ENCODE results near the gene NEDD9.

The NEDD9 gene

DNA sequence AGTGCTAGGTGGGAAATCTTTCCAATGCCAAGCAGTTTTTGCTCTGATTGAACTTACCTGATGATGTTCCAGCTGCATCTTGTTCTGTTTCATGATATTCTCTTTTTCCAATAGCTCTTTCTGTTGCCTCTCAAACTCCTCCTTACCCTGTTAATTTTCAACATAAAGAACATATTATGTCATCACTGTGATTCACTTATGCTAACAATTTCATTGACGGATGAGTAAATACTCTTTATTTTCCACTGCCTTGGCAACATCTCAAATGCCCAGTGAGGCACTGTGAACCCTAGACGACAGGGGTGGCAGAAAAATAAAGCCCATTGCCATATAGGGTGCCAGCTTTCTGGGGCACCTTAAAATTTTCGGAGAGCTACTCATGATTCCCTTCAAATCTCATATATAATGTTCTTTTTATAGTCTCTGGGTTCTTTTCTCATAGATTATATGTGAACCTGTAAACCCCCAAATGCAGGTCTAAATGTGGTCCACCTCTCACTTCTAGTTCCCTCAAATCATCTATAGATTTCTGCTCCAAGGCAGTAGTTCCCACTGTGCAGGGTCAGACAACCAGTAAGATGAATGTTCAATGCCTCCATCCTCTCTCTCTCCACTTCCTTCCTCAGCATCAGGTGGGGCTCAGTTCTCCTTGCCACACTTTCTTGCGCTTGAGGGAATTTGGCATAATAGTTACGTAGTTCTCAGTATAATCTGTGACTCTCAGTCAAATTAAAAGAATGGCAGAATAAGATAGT lies 44.1 kb downstream of the NEDD9 start:
- no peak overlapping the region for H3K9ac ChIP-seq
- no peaks in the 10 kb centered on the region for H3K27me3 ChIP-seq (ENCODE audit: control insufficient read depth, insufficient read depth, low read length)
- TF ChIP-seq, protein P1, sequence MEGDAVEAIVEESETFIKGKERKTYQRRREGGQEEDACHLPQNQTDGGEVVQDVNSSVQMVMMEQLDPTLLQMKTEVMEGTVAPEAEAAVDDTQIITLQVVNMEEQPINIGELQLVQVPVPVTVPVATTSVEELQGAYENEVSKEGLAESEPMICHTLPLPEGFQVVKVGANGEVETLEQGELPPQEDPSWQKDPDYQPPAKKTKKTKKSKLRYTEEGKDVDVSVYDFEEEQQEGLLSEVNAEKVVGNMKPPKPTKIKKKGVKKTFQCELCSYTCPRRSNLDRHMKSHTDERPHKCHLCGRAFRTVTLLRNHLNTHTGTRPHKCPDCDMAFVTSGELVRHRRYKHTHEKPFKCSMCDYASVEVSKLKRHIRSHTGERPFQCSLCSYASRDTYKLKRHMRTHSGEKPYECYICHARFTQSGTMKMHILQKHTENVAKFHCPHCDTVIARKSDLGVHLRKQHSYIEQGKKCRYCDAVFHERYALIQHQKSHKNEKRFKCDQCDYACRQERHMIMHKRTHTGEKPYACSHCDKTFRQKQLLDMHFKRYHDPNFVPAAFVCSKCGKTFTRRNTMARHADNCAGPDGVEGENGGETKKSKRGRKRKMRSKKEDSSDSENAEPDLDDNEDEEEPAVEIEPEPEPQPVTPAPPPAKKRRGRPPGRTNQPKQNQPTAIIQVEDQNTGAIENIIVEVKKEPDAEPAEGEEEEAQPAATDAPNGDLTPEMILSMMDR (IDR thresholded peaks at IDR 0.05) = no peak
- no peak overlapping the region for H3K4me2 ChIP-seq (ENCODE audit: low read length)
- no peaks in the 10 kb centered on the region for H3K36me3 ChIP-seq (ENCODE audit: control insufficient read depth, insufficient read depth, low read length)
- H3K79me2 ChIP-seq = no peaks in the 10 kb centered on the region
- H3K9me3 ChIP-seq (ENCODE audit: control insufficient read depth, low read length) = no peaks in the 10 kb centered on the region
- H3K4me1 ChIP-seq = no peaks in the 10 kb centered on the region
- no peak overlapping the region for H3K4me3 ChIP-seq (ENCODE audit: low read depth, low read length)
- H2AFZ ChIP-seq = no peak overlapping the region
- H3K27ac ChIP-seq = no peak overlapping the region

DNA sequence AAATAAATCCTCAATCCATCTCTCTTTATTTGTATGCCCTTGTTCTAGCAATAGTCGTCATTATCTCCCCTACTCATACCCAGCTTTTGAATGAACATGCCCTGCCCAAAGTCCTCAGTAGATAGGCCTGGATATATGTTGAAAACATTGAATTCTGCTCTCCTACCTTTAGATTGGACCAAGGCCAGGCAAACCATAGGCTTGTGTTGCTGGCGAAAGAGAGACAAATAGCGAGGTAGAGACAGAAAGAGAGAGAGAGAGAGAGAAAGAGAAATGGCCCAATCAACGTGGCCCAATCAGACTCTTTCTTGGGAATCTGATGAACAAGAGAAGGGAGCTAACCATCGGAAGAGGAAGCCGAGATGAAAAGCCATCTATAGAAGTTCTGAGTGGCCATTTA lies 45.2 kb downstream of the NEDD9 start:
- Histone ChIP-seq H3K4me2 (ENCODE audit: low read length) (no peak overlapping the region), H3K4me1 (no peaks in the 10 kb centered on the region), H3K27me3 (ENCODE audit: control insufficient read depth, insufficient read depth, low read length) (no peaks in the 10 kb centered on the region), H3K36me3 (ENCODE audit: control insufficient read depth, insufficient read depth, low read length) (no peaks in the 10 kb centered on the region), H3K9me3 (ENCODE audit: control insufficient read depth, low read length) (no peaks in the 10 kb centered on the region), H3K9ac (no peak overlapping the region), H3K27ac (no peak overlapping the region), H3K79me2 (no peaks in the 10 kb centered on the region), H3K4me3 (ENCODE audit: low read depth, low read length) (no peak overlapping the region), H2AFZ (no peak overlapping the region)
- TF ChIP-seq, protein P1 (IDR thresholded peaks at IDR 0.05) = no peak

DNA sequence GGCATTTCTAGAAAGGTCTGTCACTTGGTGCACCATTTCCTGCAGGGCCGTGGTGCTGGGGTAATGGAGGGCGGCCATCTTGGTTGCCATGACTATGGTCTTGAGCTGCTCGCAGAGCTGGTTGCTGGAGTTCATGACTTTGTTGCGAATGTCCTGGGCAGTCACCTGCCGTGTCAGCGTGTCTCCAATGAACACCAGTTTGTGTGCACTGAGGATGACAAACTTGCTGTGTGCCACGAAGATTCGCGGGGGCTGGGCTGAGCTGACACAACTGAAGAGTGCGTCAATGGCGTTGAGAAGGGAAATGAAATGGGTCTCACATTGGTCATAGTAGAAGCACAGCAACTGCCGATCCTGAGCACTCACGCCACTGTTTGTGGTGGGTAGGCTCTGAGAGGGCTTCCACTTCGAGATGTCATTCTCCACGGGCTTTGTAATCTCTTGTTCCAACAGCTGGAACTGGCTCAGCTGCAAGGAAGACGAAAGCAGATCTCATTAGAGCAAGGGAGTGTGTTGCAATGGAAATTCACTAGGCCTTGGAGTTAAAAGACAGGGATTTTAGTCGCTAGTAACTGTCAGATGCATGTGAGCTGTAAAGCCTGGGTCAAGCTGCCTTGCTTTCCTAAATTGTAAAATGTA lies 47.1 kb downstream of the NEDD9 start:
- Histone ChIP-seq H3K4me2 (ENCODE audit: low read length) (no peak overlapping the region), H3K9ac (no peak overlapping the region), H3K27me3 (ENCODE audit: control insufficient read depth, insufficient read depth, low read length) (no peaks in the 10 kb centered on the region), H3K36me3 (ENCODE audit: control insufficient read depth, insufficient read depth, low read length) (no peaks in the 10 kb centered on the region), H3K9me3 (ENCODE audit: control insufficient read depth, low read length) (no peaks in the 10 kb centered on the region), H3K4me1 (no peaks in the 10 kb centered on the region), H3K27ac (no peak overlapping the region), H2AFZ (no peak overlapping the region), H3K4me3 (ENCODE audit: low read depth, low read length) (no peak overlapping the region), H3K79me2 (no peaks in the 10 kb centered on the region)
- TF ChIP-seq, protein P1 (IDR thresholded peaks at IDR 0.05) = no peak

DNA sequence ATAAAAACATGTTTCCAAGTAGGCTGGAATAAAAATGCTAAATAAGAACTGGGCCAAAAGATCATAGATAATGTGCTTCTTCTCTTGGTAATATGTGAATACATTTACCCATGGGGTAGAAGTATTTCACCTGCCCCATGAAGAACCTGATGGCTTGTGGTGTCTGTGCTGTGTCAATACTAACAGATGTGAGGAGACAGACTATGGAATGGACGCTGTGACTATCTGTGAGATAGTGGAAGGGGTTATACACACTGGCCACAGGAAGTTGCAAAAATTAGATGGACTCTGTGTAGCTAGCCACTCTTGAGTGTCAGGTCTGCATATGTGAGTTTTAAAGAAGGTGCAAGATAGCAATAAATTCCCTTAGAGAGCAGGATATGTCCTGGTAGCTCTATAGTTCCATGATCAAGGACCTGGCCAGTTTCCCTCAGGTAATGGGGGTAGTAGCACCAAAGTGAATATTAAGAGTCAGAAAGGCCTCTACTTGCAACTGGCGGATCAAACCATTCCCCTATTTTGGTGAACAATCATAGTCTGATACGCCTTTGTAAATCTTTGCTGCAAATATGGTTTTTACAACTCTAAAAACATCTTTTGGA lies 48.6 kb downstream of the NEDD9 start:
- Histone ChIP-seq H3K9me3 (ENCODE audit: control insufficient read depth, low read length) (no peaks in the 10 kb centered on the region), H2AFZ (no peak overlapping the region), H3K27ac (no peak overlapping the region), H3K4me2 (ENCODE audit: low read length) (no peak overlapping the region), H3K36me3 (ENCODE audit: control insufficient read depth, insufficient read depth, low read length) (no peaks in the 10 kb centered on the region), H3K4me3 (ENCODE audit: low read depth, low read length) (no peak overlapping the region), H3K27me3 (ENCODE audit: control insufficient read depth, insufficient read depth, low read length) (no peaks in the 10 kb centered on the region), H3K9ac (no peak overlapping the region), H3K4me1 (no peaks in the 10 kb centered on the region), H3K79me2 (no peaks in the 10 kb centered on the region)
- TF ChIP-seq, protein P1 (IDR thresholded peaks at IDR 0.05) = no peak

All from parathyroid adenoma (tissue), 2 donors.